Activated T-cell treated with anti-CD3 and anti-CD28 coated beads for 1 hour (primary cell): Measurements from ENCODE around the gene TBL1XR1.

Source experiments
- DNase-seq: peaks from one replicate; pipeline ENCODE4 v3.0.0-alpha.2; 2020; ENCODE audit warnings: low read depth

Gene TBL1XR1

DNA sequence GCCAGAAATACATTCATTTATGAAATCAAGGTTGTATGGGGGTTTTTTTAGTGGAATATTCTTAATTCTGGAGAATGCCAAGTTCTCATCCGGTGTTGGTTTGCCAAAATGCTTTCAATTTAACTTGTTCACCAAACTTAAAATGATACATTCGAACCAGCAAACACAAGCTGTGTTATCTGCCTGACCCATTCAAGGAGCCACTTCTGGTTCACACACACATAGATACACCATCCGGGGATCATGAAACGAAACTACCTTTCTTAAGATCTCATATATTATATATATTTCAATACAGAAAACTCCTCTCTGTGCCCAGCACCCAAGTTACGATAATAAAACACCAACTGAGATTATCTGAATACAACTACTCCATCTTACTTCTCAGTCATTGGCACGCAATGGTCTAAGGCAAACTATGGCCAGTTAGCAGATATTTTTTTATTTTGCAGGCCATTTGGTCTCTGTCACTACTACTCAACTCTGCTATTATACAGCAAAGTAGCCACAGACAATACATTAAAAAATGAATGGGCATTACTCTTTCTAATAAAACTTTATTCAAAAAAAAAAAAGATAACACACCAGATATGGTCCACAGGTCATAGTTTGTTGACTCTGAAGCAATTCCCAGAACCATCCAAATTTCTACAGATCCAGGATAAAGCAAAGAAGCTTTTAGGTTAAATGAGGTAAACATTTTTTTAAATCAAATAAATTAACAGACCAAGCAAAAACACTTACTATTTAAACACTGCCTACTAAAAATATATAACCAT, 89.6 kb downstream of the TBL1XR1 start:
- DNase-seq = no peak

DNA sequence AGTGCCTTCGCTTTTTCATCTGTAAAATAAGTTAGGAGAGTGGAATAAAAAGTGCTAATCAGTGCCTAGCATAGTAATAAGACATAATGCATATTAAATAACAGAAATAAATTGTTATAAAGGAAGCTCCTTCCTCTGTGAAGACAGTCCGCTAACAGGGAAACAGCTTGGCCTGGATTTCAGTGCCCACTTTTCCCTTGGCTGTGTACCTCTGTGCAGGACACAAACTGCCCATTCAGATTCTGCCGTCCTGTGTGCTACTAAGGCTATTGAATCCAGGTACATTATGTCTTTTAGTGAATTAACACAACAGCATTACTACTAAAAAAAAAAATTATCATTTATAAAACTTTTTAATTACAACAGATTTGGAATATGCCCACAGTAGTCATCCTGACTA, 90.7 kb downstream of the TBL1XR1 start:
- DNase-seq = no peak

DNA sequence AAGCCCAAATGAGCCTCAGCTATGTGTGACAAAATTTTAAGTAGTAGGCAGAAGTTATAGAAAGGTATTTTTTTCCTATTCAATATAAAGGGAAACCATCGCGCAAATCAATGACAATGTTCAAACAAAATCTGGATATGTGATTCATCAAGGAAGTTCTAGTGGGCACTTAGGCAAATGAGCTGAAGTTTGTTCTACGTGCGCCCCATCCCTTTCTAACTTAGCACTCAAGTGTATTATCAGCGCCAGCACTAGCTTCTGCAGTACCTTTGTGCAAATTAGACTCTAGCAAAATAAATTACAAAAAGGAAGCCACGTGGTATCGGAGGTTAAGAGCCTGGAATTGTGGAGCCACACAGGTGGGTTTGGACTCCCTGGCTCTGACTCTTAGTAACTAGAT, 91.1 kb downstream of the TBL1XR1 start:
- no peak for DNase-seq

DNA sequence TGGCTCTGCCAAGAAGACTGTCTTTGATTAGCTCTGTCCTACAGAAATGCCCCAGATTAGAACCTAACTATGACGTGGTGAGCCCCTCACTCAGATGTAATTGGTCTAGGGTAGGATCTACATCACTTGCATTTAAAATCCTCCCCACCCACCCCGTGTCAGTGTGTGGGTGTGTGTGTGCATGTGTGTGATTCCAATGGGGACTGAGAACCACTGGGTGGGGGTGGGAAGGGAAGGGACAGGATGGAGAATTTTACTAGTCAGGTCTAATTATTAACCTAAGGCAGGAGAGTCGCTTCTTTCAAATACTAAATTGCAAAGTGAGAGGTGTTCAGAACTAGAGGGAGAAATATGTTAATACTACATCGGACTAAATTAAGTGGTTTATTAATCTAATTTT, 91.7 kb downstream of the TBL1XR1 start:
- DNase-seq = no peak

DNA sequence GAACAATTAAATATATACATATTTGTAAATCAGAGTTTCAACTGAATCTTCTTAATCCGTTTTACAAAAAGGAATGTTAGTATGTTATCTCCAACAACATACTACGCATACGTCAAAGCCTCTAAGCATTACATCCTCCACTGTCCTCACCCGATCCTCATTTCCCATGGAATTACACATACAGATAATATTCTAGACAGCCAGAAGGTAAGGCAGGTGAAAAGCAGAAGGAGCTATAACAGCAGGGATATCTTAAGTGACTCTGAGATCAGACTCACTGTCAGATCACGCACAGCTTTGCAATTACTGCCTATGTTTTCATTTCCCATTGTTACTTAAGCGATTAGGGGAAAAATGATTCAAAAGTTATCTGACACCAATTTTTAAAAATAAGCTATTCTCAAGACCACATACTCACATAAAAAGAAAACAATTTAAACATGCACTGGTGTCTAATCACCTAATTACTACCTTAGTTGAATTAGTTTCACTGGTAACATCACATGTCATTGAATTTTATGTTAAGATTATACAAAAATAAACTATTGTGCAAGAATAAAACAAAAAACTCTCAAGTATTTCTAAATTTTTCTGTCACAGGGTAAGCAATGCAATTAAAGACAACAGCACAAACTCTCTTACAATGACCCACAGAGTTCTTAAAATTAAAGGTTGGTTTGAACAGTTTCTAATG, 92.8 kb downstream of the TBL1XR1 start:
- DNase-seq = no peak

DNA sequence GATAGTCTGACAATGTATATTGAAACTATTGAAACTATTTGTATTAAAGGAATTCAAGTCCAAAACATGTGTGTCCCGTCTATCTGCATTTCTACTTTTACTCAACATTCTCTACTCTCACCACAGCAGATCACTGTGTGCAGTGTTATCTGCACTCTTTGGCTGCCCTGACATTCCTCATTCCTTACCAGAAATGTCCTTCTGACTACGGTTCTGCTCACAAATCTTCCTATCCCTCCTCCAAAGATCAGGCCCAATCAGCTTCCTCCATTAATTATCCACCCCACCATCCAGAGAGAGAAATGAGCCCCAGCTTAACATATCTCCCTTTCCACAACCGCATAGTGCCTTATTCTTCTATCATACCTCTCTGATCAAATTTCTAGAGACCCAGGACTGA, 94.7 kb downstream of the TBL1XR1 start:
- no peak for DNase-seq

DNA sequence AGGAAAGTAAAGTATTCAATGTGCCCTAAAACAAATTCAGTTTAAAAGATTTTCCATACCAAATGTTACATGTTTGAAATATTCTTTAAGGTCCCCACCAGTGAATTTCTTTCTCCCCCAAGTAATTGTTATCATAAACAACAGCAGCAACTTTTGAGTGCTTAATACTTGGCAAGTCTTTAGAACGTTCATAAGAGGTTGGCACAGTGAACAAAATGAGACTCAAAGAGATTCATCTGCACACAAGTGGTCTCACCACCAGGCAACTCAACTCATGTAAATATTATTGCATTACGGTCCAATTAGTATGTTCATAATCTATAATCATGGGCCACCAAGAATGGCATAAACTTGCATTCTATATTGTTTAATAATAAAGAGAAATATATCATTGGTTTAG, 98.7 kb downstream of the TBL1XR1 start:
- no peak for DNase-seq

DNA sequence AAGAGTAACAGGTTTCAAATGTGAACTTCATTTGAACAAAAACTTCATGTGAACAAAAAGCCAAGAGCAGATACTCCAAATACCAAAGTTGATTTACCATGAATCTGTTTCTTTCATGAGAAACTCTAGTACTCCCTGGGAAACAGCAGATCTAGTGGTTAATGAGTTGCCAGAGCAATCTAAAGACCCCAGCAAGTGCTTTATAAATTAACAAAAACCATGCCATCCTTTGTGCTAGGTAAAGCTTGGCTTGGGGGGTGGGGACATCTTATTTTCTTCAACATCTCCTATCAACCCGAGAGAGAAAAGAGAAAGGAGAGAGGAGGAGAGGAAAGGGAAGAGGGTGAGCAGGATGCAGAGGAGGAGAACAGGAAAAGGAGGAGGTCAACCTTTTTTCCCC, 100.7 kb downstream of the TBL1XR1 start:
- no peak for DNase-seq

DNA sequence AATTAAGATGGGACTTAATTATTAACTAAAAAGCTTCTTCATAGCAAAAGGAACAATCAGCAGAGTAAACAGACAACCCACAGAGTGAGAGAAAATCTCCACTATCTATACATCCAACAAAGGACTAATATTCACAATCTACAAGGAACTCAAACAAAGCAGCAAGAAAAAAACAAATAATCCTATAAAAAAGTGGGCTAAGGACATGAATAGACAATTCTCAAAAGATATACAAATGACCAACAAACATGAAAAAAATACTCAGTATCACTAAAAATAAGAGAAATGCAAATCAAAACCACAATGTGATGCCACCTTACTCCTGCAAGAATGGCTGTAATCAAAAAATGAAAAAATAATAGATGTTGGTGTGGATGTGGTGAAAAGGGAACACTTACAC, 103.3 kb downstream of the TBL1XR1 start:
- no peak for DNase-seq

DNA sequence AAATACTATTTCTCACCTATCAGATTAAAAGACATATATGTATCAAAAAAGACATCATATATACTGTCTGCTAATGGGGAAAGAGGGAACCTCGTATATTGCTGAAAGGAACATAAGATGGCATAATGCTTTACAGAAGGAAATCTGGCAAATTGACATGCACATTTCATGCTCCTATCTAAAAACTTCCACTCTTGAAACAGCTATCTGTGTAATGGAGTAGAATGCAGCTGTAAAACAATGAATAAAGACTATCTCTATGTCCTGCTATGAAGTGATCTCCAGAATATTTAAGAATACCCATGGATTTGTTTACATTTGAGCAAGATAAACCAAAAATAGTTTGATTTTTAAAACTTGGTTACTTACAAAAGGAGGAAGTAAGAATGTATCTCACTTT, 107.4 kb downstream of the TBL1XR1 start:
- DNase-seq = no peak

DNA sequence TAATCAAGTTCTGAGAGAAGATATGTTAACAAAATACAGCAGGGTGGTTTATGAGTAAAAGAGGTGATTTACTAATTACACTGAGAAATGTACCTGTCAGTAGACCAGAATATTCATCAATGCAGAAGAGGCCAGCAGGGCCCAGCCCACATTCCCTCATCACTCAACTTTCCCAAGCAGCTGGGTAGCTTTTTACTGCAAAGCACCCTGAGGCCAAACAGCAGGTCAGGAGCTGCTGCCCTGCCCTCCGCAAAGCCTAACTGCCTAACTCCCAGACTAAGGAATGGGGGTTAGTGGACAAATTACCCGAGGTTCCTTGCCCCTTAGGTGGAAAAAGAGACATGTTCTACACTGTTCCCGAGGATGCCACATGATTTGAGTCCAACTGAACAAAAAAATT, 108.2 kb downstream of the TBL1XR1 start:
- no peak for DNase-seq

DNA sequence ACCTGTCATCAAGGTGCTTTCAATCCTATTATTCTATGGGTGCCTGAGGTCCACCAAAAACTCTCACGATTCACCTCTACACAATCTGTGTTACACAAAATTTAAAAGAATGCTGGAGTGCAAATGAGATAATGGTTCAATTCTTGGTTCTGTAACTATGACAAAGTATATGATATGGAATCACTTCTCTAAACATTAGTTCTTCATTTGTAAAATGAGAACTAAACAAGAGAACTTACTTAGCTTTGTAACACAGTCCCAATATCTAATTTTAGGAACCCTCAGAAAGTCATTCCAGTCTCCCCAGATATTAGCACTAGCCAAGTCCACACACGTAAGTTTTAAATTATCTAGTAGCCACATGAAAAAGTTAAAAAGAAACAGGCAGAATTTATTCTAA, 111.5 kb downstream of the TBL1XR1 start:
- DNase-seq = no peak

DNA sequence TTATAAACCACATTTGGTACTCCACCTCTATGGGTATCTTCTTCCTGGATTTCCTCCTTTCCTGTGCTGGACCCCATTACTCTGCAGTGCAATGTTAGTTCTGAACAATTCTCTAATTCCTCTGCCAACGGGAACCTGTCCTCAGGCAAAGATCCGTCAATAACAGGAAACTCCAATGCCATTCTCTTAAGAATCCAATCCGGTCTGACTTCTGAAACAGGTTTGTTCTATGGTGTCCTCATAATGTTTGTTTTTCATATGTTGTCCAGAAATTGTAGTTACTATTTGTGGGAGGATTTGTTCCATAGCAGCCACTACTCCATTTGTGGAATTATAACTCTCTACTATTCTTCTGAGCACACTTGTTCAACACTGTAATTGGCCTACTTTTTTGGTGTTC, 112.7 kb downstream of the TBL1XR1 start:
- no peak for DNase-seq

DNA sequence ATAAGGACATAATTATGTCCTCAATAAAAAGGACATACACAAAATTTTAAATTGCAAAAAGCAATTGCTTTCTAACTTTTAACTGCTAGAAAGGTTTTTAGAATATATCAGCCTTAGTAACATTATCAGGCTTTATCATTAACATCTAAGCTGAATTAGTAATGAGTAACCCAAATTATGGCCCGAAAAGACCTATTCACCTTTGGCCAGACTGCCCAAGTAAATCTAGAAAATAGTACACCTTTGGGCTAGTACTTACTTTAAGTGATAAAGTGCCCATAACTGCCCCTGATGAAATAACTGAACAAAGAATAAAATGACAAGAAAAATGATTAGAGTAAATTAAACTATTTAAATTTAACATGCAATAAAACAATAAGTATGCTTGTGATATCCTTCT, 117.2 kb downstream of the TBL1XR1 start:
- no peak for DNase-seq

DNA sequence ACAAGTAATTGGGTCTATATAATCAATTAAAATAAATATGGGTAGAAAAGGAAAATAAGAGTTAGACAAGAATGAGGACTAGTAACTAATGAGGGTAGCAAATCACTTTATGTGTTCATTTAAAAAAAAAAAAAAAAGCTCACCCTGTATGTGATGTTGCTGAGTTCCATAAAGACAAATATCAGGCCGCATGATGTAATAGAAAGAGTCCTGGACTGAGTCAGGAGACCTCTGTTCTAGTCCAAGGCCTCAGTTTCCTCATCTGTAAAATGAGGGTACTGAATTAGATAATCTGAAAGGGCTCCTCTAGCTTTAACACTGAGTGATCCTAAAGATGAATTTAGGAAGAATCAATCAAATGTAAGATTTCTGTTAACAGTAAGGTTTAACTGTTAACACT, 117.6 kb downstream of the TBL1XR1 start:
- DNase-seq = no peak

DNA sequence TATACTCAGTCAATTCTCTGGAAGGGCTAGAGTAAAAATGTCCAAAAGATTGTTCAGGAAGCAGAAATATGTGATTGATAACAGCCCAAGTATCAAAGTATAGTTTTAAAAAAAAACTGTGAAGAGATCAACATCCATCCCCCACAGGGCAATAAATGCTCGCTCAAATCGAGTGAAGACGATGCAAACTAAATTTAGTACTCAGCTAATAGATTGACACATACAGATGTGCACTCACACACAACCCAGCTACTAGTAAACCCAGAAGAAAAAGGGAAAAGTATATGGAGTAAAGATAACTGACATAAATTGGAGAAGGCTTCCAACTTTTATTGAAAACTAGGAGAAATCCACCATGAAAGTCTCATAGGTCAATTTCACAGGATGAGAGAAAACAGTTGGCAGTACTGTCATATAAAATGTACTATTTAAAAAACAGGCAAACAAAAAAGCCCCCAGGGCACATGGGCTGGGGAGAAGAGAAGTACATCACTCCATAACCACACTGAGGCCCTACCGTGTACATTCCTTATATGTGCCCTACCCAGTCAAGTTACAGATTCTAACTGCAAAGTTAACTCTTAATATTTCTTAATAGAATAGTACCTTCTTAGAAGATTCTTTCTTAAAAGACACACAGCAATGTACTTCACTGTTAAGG, 125.7 kb downstream of the TBL1XR1 start:
- DNase-seq = no peak

DNA sequence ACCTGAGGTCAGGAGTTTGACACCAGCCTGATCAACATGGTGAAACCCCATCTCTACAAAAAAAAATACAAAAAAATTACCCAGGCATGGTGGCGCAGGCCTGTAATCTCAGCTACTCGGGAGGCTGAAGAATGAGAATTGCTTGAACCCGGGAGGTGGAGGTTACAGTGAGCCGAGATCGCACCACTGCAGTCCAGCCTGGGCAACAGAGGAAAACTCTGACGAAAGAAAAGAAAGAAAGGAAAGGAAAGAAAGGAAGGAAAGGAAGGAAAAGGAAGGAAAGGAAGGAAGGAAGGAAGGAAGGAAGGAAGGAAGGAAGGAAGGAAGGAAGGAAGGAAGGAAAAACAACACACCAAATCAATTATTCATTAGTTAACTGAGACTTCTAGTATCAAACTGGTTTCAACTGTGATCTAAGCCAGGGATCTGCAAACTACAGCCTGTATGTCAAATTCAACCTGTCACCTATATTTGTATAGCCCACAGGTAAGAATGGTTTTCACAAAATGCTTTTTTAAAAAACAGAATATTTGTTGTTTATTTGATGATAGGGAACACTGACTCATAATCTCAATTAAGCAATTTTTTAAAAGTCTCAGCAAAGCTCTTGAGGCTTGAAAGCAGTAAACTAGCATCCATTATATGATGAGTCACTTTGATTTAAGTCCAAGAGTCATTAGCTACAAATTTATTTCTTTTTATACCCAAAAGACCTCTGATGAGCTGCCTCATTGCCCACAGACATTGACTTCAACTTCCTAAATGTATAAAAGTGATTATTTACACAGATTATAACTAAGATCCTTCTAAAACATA, 127.6 kb downstream of the TBL1XR1 start:
- no peak for DNase-seq

DNA sequence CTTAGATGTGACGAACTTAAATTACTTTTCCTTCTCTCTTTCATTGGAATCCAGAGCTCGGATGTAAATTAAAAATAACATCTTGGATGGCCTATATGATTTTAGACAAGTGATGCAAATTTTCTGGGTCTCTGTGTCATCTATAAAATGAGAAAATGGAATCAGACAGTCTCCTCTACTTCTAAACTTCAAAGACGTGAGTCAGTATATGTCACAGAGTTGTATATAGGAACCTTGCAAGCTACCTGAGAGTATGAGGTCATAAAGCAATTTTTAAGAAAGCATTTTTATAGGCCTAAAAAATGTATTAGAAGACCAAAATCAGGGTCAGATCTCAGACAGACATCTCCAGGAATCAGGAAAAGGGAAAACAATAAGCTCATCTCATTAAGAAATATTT, 128.3 kb downstream of the TBL1XR1 start:
- no peak for DNase-seq

DNA sequence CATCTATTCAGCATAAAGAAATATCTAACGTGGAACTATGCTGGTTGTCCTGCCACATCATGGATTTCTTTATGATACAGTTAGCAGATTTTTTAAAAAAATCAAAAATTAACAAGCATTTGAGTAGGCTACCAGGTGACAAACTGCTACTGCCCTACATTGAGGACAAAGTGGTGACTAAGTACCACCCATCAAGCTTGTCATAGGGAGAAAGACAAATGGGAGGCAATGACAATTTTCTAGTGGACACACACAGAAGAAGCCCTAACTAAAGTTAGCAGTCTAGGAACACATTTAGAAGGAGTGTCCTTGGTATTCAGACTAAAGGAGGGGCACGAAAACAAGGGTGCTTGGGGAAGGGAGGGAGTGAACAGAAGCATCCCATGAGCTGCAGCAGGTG, 131.2 kb downstream of the TBL1XR1 start:
- DNase-seq = no peak

DNA sequence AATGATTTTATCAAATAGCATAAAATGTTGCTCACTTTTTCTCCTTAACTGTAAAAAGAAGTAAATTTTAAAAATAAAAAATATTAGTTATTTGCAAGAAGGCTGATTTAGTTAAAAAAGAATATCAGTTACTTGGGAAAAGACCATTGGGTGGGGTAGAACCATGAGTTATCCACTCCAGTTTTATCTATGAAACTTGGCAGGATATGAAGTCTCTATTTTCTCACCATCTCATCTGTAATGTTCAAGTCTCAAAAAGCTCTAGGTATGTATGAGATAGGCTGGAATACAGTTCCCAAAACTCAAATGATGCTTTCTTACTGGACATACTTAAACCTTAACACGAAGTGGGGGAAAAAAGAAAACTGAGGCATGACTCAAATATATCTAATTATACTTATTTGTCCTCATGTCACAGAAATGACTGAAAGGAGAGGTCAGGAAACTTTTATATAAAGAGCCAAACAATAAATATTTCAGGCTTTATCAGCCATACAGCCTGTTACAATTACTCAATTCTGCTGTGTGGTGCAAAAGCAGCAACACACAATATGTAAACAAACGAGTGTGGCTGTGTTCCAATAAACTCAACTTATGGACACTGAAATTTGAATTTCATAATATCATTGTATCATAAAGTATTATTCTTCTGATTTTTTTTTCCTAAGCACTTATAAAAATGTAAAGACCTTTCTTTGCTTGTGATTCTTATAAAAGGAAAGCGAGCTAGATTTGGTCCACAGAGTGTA, 131.8 kb downstream of the TBL1XR1 start:
- DNase-seq = no peak

DNA sequence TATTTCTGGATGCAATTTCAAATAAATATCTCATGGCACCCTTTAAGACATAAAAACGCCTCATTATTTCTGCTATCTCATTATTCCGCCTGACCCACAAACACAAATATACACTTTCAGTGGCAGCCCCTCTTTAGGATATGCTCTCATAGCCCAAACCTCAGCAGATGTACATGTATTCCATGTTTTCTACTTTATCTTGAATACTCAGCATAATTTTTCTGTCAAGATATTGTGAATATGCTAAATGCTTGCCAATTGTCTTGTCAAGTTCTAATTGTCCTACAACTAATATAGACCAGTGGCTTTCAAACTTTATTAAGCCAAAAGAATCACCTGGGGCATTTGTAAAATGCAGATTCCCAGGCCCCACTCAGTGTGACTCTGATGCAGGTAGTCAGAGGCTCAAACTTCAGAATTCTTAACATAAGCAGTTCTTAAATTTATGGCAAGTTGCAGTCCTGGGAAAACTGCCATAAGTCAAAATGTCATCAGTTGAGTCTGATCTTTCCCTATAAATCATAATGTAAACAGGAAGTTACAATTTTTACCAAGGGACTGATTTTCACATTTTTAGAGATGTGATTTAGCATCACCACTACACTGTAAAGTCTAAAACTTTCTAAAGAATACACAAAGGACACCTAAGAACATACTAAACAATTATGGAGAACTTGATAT, 135.1 kb downstream of the TBL1XR1 start:
- no peak for DNase-seq
